Activated T-cell treated with anti-CD3 and anti-CD28 coated beads, Interleukin-2, amount 50 U/mL, for 4 hours (primary cell): Measurements from ENCODE around the gene TEX9. TPM values are rescaled to one million over a fixed set of nuclear protein-coding genes. Genes with fewer than 3 reads are reported as not detected.
"Not testable (repeated sequence)": the region's sequence is repeated elsewhere in the genome, so short reads cannot be mapped to it uniquely, and the experiment has no call there.

Experiments
- ATAC-seq, 2 donors: fragments of 200-7000 bp; cut with Tn5 transposase; one replicate each; pipeline ENCODE4 v1.10.0; 2021
- DNase-seq: peaks from one replicate; pipeline ENCODE4 v3.0.0-alpha.2; 2020
- H3K27me3 Mint-ChIP-seq: one replicate; pipeline ENCODE4 v1.8.0; 2021; ENCODE audit warnings: low read depth, mixed read lengths
- H3K36me3 Mint-ChIP-seq: one replicate; pipeline ENCODE4 v1.8.0; 2022; ENCODE audit warnings: mixed read lengths; ENCODE audit not compliant: insufficient read depth
- H3K4me1 Mint-ChIP-seq: one replicate; pipeline ENCODE4 v1.8.0; 2021; ENCODE audit warnings: low read depth, mixed read lengths
- H3K4me3 Mint-ChIP-seq: one replicate; pipeline ENCODE4 v1.8.0; 2021; ENCODE audit warnings: mild to moderate bottlenecking, moderate library complexity, mixed read lengths
- H3K9me3 Mint-ChIP-seq: one replicate; pipeline ENCODE4 v1.8.0; 2021; ENCODE audit warnings: mixed read lengths
- total RNA-seq, 3 donors: library from RNA; stranded (reverse); gene quantifications; one replicate each; pipeline ENCODE4 v1.2.1, GENCODE V29; 2021

Gene TEX9
- total RNA-seq, 3 donors from 2014 or later, result 0.63 to 1.1 (median 0.94) TPM

DNA sequence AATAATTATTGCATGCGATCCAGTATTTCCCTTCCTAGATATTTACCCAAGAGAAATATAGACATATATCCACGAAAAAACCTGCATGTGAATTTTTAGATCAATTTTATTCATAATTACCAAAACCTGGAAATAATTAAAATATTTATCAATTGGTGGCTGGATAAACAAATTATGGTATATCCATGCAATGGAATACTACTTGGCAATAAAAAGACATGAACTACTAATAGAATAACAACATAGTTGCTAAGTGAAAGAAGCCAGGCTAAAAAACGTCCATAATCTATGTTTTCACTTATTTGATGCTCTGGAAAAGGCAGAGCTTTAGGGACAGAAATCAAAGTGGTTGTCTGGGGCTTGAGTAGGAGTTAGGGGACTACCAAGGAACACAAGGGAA, 20.7 kb downstream of the TEX9 start:
- no peaks in the 10 kb centered on the region for H3K36me3 Mint-ChIP-seq
- H3K27me3 Mint-ChIP-seq, result peaks cover 2% of the 10 kb centered on the region
- peaks cover 4% of the 10 kb centered on the region for H3K9me3 Mint-ChIP-seq

DNA sequence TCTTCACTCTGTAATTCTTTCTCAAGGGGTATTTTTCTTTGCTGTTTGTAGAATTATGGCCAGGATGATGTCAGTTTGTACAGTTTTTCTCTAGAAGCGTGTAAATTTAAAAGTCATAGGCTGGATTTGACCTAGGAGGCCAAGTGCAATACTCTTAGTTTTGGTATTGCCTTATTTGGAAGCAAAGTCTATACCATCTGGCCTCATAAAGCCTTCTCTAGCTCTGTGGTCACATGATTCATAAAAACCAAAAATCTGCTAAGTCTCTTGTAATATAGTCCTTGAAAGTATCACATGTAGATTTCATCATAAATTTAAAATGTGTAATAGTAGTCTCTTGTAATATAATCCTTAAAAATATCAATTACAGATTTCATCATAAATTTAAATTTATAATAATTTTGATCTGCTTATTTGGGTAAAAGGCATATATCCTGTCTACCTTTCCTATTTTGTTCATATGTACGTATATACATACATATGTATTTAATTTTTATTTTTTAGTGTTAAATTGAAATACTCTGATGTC, 25.6 kb downstream of the TEX9 start:
- Mint-ChIP-seq H3K4me3 (no peak overlapping the region), H3K9me3 (no peaks in the 10 kb centered on the region), H3K27me3 (peaks cover 4% of the 10 kb centered on the region), H3K36me3 (no peaks in the 10 kb centered on the region), H3K4me1 (no peaks in the 10 kb centered on the region)
- DNase-seq (no peak), ATAC-seq (peak in 1 of 2 donors; percentile 41)

More for the DNA sequence above, 20.7 kb downstream of the TEX9 start:
- DNase-seq (no peak), ATAC-seq (no peak)
- Mint-ChIP-seq H3K4me1 (no peaks in the 10 kb centered on the region), H3K4me3 (no peak overlapping the region)

DNA sequence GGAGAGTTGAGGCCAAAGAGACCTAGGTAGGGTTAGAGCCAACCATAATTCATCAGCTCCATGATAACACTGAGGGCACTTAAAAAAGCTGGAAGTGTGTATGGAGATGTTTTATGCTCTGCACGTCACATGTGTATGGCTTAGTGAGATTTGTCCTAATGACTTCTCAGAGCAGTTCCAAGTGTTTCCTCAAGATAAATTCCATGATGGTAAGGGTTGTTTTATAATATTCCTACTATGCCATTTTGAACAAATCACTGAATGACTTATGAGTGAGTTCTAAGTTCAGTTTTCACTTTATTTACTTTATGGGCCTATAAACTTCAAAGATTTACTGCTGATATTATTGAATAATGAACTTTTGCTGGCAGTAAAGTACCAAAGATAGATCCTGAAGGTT, 28.1 kb downstream of the TEX9 start:
- no peak for ATAC-seq
- Mint-ChIP-seq H3K9me3 (no peaks in the 10 kb centered on the region), H3K36me3 (no peaks in the 10 kb centered on the region), H3K27me3 (peaks cover 8% of the 10 kb centered on the region), H3K4me3 (no peak overlapping the region), H3K4me1 (no peaks in the 10 kb centered on the region)
- no peak for DNase-seq

DNA sequence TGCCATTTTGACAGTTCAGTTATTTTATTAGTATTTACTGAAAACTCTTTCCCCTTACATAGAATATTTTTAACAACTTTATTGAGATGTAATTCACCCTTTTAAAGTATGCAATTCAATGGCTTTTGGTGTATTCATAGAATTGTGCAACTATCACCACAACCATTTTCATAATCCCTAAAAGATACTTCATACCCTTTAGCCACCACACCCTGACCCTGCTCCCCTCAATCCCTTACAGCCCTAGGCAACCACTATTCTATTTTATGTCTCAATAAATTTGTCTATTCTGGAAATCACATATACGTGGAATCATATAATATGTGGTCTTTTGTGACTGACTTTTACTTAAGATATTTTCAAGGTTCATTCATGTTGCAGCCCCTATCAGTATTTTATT, 29.7 kb downstream of the TEX9 start:
- ATAC-seq (no peak), DNase-seq (no peak)
- peaks cover 16% of the 10 kb centered on the region for H3K27me3 Mint-ChIP-seq
- no peaks in the 10 kb centered on the region for H3K36me3 Mint-ChIP-seq
- no peak overlapping the region for H3K4me3 Mint-ChIP-seq
- H3K9me3 Mint-ChIP-seq, result no peaks in the 10 kb centered on the region
- no peaks in the 10 kb centered on the region for H3K4me1 Mint-ChIP-seq

DNA sequence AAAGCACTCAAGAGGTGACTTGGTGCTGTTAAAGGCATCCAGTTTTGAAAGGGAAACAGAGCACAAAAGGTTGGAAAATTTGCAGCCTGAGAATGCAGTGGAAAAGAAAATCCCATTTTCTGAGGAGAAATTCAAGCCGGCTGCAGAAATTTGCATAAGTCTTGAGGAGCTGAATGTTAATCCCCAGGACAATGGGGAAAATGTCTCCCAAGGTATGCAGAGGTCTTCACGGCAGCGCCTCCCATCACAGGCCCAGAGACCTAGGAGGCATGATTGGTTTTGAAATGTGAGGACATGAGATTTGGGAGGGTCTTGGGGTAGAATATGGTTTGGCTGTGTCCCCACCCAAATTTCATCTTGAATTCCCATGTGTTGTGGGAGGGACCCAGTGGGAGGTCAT, 32.1 kb downstream of the TEX9 start:
- H3K36me3 Mint-ChIP-seq, DNase-seq, H3K9me3 Mint-ChIP-seq, ATAC-seq, H3K4me1 Mint-ChIP-seq, H3K4me3 Mint-ChIP-seq: not testable (repeated sequence)
- H3K27me3 Mint-ChIP-seq, result peaks cover 20% of the 10 kb centered on the region

DNA sequence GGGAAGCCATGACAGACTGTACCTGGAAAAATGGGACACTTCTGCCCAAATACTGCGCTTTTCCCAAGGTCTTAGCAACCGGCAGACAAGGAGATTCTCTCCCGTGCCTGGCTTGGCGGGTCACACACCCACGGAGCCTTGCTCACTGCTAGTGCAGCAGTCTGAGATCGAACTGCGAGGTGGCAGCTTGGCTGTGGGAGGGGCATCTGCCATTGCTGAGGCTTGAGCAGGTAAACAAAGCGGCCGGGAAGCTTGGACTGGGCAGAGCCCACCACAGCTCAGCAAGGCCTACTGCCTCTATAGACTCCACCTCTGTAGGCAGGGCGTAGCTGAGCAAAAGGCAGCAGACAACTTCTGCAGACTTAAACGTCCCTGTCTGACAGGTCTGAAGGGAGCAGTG, 34.0 kb downstream of the TEX9 start:
- DNase-seq, ATAC-seq, H3K36me3 Mint-ChIP-seq, H3K9me3 Mint-ChIP-seq, H3K4me1 Mint-ChIP-seq, H3K4me3 Mint-ChIP-seq: not testable (repeated sequence)
- H3K27me3 Mint-ChIP-seq, result peaks cover 20% of the 10 kb centered on the region

DNA sequence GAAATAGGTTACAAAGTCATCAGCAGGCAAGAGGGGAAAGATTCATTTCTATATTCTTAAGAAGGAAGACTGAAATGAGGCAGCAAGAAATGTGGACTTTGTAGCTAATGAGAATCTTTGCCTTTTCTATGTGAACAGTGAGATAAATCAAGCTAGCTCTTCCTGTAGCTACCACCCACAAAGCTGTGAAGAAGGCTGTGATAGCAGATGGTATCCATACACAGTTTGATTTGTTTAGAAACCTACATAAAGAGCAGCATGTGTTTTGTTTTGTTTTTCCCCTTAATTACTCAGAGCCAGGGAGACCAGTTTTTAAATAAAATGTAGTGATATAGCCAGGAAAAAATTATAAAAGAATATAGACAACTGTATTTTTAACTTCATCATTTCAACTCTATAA, 45.5 kb downstream of the TEX9 start:
- Mint-ChIP-seq H3K4me1 (no peaks in the 10 kb centered on the region), H3K27me3 (no peaks in the 10 kb centered on the region), H3K4me3 (no peak overlapping the region), H3K36me3 (no peaks in the 10 kb centered on the region), H3K9me3 (no peaks in the 10 kb centered on the region)
- no peak for DNase-seq
- ATAC-seq, result no peak

DNA sequence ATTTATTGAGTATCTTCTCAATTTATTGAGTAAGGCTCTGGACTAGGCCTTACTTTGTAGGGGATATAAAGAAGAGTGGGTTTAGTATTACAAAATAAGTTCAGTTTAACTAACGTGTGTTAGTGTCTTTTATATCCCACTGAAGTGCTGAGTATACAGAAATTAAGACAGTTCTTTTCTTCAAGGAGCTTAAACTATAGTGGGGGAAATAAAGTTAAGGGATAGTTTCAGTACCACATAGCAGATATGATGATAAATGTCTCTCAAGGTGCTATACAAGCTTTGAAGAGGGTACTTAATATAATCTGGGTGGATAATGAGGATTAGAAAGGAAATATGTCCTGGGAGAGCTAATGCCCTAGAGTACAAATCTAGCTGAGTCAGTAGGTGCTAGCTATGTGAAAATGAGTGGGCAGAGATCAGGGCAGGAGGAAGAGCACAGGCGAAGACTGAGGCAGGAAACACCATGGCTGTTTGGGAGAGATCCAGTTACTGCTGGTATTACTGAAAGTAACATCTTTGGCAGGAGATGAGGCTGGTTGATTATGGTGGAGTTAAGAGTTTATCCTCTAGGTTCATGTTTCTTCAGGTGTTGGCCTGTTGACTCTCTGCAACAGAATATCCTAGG, 46.0 kb downstream of the TEX9 start:
- Mint-ChIP-seq H3K4me1 (no peaks in the 10 kb centered on the region), H3K9me3 (no peaks in the 10 kb centered on the region), H3K4me3 (no peak overlapping the region), H3K36me3 (no peaks in the 10 kb centered on the region), H3K27me3 (no peaks in the 10 kb centered on the region)
- no peak for DNase-seq
- ATAC-seq, result no peak

DNA sequence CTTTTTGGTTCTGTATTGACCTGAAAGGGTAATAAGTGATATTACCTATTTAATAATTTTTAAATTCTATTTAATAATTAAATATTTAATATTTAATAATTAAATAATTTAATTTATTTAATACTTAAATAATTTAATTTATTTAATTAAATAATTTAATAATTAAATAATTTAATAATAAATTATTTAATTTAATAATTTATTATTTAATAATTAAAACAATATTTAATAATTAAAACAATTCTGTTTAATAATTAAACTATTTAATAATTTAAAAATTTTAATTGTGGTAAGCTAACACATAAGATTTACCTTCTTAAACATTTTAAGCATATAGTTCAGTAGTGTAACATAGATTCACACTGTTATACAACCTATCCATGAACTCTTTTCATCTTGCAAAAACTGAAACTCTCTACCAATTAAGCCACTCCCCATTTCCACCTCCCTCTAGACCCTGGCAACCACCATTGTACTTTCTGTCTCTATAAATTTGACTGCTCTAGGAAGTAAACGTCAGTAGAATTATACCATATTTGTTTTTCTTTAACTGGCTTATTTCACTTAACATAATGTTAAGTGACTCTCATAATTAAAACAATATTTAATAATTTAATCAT, 48.0 kb downstream of the TEX9 start:
- ATAC-seq, H3K4me3 Mint-ChIP-seq, DNase-seq, H3K9me3 Mint-ChIP-seq, H3K4me1 Mint-ChIP-seq, H3K36me3 Mint-ChIP-seq, H3K27me3 Mint-ChIP-seq: not testable (repeated sequence)

DNA sequence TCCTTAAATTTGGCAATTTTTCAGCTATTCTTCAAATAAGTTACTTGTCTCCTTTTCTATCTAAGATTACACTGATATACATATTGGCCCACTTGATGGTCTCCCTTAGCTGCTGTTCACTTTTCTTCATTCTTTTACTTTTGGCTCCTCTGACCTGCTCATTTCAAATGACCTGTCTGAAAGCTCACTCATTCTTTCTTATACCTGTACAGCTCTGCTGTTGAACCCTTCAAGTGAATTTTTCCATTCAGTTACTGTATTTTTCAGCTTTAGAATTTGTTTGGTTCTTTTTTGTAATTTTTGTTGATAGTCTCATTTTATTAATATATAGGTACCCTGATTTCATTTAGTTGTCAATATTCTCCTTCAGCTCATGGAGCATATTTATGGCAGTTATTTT, 60.0 kb downstream of the TEX9 start:
- Mint-ChIP-seq H3K27me3 (peaks cover 5% of the 10 kb centered on the region), H3K4me3 (no peak overlapping the region), H3K4me1 (no peaks in the 10 kb centered on the region), H3K9me3 (peaks cover 7% of the 10 kb centered on the region), H3K36me3 (peaks cover 3% of the 10 kb centered on the region)
- ATAC-seq (no peak), DNase-seq (no peak)

DNA sequence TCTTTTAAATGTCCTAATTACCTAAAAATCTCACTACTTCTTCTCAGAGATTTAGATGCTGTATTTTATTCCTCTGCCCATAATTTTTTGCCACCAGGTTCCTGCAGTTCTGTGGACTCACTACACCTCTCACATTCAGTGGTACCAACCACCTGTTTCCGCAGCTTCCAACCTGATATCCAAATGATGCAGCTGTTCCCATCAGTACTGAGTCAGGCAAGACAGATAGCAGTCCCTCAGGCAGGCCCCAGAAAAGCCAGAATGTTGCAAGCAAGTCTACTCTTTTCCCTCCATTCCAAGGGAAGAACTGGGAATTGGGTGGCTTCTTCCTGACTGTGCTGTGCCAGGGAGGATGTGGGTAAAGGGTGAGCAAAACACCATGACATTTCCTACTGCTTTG, 60.8 kb downstream of the TEX9 start:
- peaks cover 7% of the 10 kb centered on the region for H3K9me3 Mint-ChIP-seq
- DNase-seq, result no peak
- ATAC-seq, result no peak
- H3K4me1 Mint-ChIP-seq, result no peaks in the 10 kb centered on the region
- H3K27me3 Mint-ChIP-seq, result peaks cover 5% of the 10 kb centered on the region
- H3K36me3 Mint-ChIP-seq, result peaks cover 3% of the 10 kb centered on the region
- no peak overlapping the region for H3K4me3 Mint-ChIP-seq

DNA sequence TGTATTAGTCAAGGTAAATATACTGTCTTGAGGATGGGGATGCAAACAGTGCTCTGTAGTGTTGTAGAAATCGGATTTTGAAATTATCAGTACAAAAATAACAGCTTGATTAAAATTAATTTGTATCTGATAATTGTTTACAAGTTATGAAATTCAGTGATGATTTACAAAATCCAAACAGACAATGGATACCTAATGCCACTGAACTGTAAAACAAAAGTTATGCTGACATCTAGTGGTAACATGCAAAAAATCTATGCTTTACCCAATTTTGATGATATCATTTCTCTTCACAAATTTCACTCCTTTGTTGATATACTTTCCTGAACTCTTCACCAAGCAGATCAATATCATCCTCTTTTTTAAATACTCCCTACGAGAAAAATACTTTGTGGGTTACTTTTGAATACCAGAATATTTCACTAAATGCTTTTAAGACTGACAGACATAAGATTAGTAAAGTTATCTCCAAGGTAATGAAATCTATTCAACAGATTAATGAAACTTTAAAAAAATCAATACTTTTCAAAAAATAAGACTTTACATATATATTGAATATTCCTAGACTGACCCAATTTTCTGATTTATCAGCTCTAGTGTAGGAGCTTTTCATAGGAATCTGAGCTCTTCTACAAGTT, 63.7 kb downstream of the TEX9 start:
- Mint-ChIP-seq H3K36me3 (peaks cover 3% of the 10 kb centered on the region), H3K27me3 (peaks cover 4% of the 10 kb centered on the region), H3K4me1 (no peaks in the 10 kb centered on the region), H3K4me3 (no peak overlapping the region), H3K9me3 (peaks cover 7% of the 10 kb centered on the region)
- no peak for ATAC-seq
- DNase-seq, result no peak

DNA sequence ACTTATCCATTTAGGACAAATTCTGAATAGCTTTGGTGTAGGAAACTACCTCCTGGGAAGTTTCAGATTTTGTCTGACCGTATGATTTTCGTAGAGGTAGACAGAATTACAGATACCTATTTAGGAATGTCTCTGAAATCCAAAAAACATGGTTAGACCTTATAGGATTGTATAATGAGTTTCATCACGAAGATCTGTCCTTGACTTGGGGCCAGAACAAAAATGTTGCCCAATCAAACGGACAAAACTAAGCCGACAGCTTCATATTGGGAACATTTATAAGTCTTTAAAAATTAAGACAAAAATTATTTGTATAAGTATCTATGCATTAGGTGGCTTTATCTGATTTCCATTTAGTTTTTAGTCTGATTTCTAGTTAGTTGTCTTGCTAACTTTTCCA, 67.1 kb downstream of the TEX9 start:
- Mint-ChIP-seq H3K4me3 (no peak overlapping the region), H3K36me3 (no peaks in the 10 kb centered on the region), H3K9me3 (no peaks in the 10 kb centered on the region), H3K27me3 (peaks cover 14% of the 10 kb centered on the region), H3K4me1 (no peaks in the 10 kb centered on the region)
- DNase-seq (no peak), ATAC-seq (no peak)

DNA sequence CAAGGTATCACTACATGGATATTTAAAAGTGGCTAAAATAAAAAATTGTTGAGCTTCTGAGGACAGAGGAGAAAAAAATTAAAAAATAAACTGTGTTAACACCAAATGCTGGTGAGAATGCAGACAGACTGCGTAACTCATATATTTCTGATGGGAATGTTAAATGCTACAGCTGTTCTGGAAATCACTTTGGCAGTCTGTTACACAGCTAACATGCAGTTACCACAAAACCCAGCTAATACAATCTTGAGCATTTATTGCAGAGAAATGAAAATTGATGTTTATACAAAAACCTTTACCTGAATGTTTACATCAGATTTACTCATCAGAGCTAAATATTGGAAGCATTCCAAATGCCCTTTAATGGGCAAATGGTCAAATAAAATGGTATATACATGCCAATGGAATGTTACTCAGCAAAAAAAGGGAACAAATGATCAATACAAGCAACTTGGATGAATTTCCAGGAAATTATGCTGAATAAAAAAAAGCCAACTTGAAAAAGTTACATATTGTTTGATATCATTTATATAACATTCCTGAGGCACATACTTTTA, 75.1 kb downstream of the TEX9 start:
- H3K27me3 Mint-ChIP-seq, result peaks cover 15% of the 10 kb centered on the region
- peaks cover 3% of the 10 kb centered on the region for H3K9me3 Mint-ChIP-seq
- no peak overlapping the region for H3K4me3 Mint-ChIP-seq
- ATAC-seq (no peak), DNase-seq (no peak)
- no peaks in the 10 kb centered on the region for H3K36me3 Mint-ChIP-seq
- no peaks in the 10 kb centered on the region for H3K4me1 Mint-ChIP-seq

DNA sequence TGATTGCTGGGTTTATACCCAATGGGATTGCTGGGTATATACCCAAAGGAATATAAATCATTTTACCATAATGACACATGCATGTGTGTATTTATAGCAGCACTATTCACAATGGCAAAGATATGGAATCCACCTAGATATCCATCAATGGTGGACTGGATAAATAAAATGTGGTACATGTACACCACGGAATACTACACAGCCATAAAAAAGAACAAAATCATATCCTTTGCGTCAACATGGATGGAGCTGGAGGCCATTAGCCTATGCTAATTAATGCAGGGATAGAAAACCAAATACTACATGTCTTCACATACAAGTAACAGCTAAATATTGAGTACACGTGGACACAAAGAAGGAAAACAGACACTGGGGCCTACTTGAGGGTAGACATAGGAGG, 77.1 kb downstream of the TEX9 start:
- Mint-ChIP-seq H3K27me3 (peaks cover 5% of the 10 kb centered on the region), H3K4me1 (no peaks in the 10 kb centered on the region), H3K4me3 (no peak overlapping the region), H3K36me3 (no peaks in the 10 kb centered on the region), H3K9me3 (peaks cover 3% of the 10 kb centered on the region)
- ATAC-seq, result no peak
- no peak for DNase-seq
